H1 (cell line): Measurements from ENCODE around the gene NR3C2. TPM values are rescaled to one million over a fixed set of nuclear protein-coding genes. Genes with fewer than 3 reads are reported as not detected.

Source experiments
- KDM4A ChIP-seq: IDR thresholded peaks from one replicate; pipeline ENCODE4 v1.7.1; 2012; ENCODE audit warnings: low read depth, mild to moderate bottlenecking, moderate library complexity, low read length, inconsistent platforms; ENCODE audit not compliant: severe bottlenecking
- SIRT6 ChIP-seq: IDR thresholded peaks from one replicate; pipeline ENCODE4 v1.7.1; 2012; ENCODE audit warnings: low read length, inconsistent platforms
- polyA plus RNA-seq, 7 experiments: library from polyadenylated mRNA; depleted of rRNA in 3 of 7; stranded (reverse) in 5 of 7; unstranded in 2 of 7; fragments of >200 nt in 5 of 7; fragments of 200-250 nt in 2 of 7; gene quantifications; 1 replicate in 5 of 7; 2 replicates in 1 of 7; 4 replicates in 1 of 7; pipeline versions ENCODE4 v1.2.1 to v1.2.3, GENCODE V29; 2011 to 2013; ENCODE audit warnings: missing spikeins in 2 of 7, mixed read lengths in 2 of 7
- total RNA-seq: library from RNA; stranded (reverse); fragmentation: NEBNext Ultra II Directional; extraction: Animal tissue kit (Norgen Biotek cat#: 25700); gene quantifications from 2 replicates; pipeline ENCODE4 v1.2.1, GENCODE V29; 2021

NR3C2 gene
- total and polyA plus RNA-seq, 2 of the 8 experiments (the other 6 are each of a cell fraction or from before 2014, with no cell fraction given): 0.80 to 3.9 TPM

GRCh38 chr4:148065075-148065474, 377.1 kb downstream of the NR3C2 start (continued):
- no peak for TF ChIP-seq SIRT6
- no peak for TF ChIP-seq KDM4A
